Measurements from ENCODE around the gene PPP2R2D.

Gene PPP2R2D

DNA sequence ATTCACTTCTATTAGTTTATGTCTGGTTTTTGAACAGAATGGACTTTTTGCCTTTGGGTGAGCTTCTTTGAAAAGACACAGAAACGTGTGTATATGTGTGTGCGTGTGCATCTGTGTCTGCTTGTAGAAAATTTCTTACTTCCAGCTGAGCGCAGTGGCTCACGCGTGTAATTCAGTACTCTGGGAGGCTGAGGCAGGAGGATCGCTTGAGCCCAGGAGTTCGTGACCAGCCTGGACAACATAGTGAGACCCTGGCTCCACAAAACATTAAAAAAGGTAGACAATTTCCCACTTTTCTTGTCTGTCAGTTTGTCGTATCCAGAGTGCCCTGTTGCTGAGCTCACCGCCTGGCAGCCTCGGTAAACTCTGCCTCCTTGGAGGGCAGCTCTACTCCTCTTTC, 25.4 kb downstream of the PPP2R2D start:
- DNase-seq (ENCODE audit: extremely low read depth in 1 of 2, low read depth in 1 of 2): no peak

DNA sequence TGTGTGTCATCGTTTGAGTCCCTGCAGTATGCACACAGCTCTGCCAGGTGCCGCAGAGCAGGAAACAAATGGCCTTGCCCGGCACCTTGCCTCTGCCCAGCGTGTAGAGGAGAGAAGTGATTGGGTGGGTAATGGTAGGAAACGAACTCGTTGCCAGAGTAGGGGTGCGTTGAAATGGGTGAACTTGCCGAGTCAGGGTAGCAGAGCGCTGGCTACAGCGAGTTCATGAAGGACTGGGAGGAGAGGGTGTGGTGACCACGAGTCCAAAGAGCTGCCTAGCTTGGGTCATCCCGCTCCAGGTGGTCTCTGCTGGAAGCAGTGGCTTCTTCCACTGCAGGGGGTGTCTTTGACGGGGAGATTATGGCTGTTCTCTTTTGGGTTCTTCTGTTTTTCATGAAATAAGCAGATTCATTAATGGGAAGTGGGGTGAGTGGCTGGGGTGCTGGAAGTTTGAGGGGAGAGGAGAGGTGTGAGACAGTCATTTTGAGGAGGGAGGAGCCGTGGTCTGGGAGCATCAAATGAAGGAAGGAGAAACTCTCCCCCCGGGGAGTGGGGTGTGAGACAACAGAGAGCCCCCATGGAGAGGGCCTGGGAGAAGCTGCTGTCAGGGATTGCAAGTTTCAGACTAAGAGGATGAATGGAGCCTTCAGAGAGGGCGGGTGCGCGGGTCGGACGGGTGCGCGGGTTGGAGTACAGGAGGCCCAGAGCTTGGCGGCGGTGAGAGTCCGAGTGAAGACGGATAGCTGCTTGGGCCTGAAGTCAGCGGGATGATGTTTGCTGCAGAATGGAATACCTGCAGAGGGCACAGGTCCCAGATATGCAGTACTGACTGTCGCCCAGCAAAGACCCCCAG, 26.2 kb downstream of the PPP2R2D start:
- DNase-seq (ENCODE audit: extremely low read depth in 1 of 2, low read depth in 1 of 2): no peak

DNA sequence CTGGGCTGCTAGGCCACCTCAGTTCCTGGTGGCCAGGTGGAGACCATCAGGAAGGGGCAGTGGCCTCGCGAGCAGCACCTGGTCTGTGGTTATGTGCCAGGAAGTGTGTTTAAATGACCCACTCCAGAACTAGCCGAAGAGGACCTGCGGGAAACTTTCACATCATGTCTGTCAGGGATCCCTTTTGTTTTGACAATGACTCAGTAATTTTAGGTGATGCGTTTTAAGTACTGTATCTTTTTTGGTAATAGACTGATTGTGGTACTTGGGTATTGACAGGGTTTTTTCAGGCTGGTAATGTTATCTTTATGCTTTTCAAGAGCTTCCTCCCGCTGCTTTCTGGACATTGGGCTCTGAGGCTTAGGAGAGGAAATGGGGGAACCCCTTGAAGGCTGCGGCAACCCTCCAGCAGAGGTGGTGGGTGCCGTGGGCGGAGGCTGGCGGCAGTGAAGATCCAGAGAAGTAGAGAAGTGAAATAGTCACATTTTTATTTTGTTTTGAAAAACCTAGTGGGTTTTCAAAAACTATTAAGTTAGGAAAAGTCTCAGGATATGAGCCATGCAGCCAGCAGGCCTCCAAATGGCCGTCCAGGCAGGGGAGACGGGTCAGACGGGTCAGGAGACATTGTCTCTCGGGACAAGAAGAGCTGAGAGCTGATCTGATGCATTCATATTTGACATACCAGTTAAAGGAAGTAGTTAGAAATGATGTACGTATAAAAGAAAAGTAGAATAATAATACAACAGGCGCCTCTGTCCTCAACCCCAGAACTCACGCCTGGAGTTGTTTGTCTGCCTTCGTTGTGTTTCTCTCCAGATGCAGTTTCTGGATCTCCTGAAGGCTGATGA, 27.7 kb downstream of the PPP2R2D start:
- DNase-seq (ENCODE audit: extremely low read depth in 1 of 2, low read depth in 1 of 2): no peak

DNA sequence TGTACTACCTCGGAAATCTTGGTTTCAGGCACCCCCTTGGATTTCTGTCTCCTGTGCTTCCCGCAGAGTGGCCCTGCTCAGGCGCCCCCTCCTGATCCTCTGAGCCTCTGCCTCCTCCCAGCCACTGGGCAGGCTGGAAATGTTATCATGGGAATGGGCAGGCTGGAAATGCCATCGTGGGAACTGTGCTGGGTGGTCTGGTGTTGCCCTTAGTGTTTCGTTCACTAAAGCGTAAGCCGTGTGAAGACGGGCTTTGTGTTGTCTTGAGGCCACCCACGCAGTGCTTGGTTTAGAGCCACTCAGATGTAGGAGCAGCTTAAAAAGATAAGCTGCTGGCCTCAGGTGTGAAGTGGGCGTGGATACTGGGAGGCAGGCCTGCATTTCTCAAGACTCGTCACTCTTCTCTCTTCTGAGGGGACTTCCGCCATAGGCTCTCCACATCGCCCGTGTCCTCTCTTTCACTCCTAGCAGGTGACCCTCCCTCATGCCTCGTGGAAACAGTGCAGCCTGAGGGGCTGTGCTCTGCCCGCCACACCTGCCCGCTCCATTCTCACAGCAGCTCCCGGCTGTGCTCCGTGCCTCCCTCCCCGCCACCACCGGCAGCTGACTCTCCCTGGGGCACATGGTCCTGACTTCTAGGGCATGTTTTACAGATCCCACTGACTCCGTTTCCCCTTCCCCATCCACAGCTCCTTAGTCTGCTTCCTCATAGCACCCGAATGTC, 28.5 kb downstream of the PPP2R2D start:
- no peak for DNase-seq (ENCODE audit: extremely low read depth in 1 of 2, low read depth in 1 of 2)

DNA sequence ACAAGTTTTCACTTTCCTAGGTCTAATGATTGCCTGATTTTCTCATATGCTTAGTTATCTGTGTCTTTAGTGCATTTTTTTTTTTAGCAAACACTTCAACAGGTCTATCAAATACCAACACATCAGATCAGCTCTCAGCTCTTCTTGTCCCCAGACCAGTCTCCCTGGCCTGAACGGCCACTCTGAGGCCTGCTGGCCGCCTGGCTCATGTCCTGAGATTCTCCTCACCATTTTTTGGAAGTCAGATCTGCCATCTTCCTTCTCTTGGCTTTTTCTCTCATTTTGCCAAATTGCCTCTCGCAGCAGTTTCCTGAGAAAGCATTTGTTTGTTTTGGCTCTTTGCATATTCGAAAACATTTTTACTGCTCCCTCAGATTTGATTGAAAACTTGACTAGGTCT, 29.3 kb downstream of the PPP2R2D start:
- DNase-seq (ENCODE audit: extremely low read depth in 1 of 2, low read depth in 1 of 2): no peak

DNA sequence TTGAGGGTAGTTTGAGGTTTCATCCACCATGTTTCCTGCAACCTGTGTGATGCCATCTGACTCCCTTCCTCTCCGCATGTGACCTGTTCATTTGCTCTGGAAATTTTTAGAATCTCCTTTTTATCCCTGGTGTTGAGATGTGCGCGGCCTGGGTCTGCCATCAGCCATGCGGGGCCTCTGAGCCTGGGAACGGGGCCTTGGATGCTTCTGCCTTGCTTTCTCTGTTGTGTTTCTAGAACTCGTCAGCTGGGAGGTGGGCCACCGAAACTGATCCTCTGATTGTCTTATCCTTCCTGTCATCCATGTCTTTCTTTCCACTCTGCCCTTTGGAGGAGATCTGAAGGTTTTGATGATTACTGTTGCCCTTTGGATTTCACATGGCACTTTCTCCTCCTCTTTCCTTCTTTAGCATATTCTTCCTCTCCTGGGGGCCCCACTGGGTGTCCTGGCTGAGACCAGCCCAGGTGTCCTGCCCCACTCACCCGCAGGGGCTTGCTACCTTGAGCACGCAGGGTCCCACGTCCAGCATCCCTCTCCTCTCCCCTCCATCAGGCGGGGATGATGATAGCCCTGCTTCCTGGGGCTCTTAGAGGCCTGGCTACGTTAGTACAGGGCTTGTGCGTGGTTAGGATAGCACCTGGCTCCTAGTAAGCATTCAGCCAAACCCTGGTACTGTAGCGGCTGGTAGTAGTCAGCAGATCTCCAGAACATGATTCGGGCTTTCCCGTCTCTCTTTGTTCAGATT, 29.9 kb downstream of the PPP2R2D start:
- no peak for DNase-seq (ENCODE audit: extremely low read depth in 1 of 2, low read depth in 1 of 2)

DNA sequence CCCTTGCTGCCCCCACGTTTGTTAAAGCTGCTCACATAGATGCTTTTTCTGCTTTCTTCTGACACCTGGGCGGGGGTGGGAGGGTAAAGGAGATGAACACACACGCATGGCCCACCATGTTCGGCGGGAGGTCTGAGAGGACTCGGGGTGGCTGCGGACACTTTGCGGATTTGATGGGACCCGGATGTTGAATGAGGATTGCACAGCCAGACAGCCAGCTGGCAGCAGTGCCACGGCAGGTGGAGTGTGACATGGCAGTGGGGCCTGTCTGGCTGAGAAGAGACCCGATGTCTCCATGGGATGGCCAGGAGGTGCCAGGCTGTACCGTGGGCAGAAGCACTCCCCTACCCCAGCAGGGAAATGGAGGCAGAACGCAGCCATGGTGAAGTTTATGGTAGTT, 31.2 kb downstream of the PPP2R2D start:
- no peak for DNase-seq (ENCODE audit: extremely low read depth in 1 of 2, low read depth in 1 of 2)

DNA sequence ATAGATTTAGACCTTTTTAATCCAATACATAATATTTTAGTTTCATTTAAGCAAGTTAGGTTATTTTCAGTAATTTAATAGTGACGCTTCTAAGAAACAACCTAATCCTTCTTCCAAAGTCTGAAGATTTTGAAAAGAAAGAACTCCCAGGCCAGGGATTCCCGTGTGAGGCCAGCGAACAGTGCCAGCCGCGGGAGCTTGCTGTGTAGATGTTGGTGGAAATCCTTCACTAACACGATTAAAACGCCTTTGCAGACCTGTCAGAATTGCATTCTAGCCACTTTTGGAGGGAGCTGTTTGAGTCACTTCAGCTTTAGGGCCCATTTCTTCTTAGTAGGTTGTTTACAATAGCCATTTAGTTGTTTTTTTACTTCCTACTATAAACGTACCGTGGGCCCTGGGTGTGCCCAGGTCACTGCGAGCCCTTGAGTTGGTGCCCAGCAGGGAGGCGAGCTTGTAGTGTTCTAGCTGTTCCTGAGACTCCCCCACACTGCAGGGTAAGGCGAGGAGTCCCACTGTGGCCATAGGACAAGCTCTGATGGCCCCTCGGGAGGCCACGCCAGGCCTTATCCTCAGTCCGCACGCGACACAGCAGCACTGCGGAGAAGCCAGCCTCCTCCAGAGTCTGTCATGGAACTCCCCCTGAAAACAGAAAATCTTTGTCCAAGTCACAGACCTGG, 32.3 kb downstream of the PPP2R2D start:
- no peak for DNase-seq (ENCODE audit: extremely low read depth in 1 of 2, low read depth in 1 of 2)

DNA sequence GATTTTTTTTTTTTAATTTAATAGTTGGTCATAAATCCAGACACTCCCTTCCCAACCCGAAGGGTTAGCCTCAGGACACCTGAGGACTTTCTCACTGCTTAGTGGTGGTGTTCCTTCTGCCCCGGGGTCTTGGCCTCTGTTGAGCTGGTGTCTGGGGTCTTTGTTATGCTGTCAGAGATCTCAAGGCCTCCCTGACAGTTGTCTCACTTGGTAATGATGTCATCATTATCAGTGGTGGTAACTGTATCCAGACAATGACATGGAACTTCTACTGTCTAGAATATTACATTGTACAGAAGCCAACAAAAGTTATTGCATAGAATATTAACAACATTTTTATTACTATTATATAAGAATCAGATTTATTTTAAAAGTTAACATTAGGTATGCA, 32.9 kb downstream of the PPP2R2D start:
- no peak for DNase-seq (ENCODE audit: extremely low read depth in 1 of 2, low read depth in 1 of 2)

DNA sequence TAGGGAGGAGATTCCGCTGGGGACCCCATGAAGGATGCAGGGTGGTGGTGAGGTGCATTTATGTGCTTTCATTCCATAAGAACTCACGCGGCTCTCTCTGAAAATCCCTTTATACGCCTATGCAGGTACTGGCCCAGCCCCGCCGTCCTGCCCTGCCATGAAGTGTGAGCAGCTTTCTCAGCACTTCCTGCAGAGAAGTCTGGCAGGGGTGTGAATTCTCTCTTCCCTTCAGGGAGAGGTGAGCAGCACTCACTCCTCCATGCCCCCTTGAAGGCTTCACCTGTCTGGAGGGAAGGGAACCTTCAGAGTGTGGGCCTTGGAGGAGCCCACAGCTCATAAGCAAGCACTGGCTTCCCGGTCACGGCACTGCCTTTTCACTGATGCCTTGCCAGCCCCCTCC, 34.0 kb downstream of the PPP2R2D start:
- no peak for DNase-seq (ENCODE audit: extremely low read depth in 1 of 2, low read depth in 1 of 2)

DNA sequence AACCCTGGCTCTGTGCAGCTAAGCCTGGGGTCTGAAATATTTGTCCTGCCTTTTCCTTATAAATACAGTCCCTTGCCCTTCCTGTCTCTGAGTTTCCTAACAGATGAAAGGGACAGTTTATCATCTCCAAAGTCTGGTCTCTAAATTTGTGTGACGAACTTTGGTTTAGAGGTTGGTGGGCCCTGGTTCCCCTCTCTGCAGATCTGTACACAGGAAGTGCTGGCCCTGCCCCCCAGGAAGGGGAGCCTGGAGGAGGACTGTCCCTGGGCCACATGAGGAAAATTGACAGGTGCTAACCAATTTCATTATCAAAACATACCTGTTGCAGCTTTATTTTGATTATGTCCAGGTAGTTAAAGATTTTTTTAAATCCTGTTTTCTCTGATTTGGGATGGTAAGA, 34.5 kb downstream of the PPP2R2D start:
- DNase-seq (ENCODE audit: extremely low read depth in 1 of 2, low read depth in 1 of 2): no peak

DNA sequence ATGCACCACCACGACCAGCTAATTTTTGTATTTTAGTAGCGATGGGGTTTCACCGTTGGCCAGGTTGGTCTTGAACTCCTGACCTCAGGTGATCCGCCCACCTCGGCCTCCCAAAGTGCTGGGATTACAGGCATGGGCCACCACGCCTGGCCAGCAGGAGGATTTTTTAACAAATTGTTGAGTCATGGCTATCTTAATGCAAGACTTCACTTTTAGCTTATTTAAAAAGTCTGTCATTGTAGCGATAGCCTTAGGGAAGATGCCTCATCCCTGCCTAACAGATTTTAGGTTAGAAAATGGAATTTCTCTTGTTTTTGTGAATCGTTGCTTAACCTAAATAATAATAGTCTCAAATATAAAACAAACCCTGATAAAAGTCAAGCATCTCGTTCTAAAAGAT, 35.5 kb downstream of the PPP2R2D start:
- DNase-seq (ENCODE audit: extremely low read depth in 1 of 2, low read depth in 1 of 2): no peak

DNA sequence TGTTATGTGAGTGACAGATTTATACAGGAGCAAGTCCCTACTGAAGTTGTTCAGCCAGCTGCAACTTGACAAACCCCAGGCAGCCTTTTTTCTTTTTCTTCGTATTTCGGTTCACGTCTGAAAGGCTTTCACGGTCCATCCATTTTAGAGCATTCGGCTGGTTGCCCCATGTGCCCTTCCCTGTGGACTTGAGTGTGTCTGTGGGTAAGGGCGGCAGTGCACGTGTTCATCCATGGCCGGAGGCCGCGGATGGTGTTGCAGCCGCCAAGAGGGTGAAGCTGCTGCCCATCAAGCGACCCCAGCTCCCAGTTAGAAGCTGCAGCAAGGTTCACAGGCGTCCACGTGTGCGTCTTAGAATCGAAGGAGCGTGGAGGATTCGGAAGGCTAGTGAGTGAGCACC, 35.9 kb downstream of the PPP2R2D start:
- DNase-seq (ENCODE audit: extremely low read depth in 1 of 2, low read depth in 1 of 2): no peak

DNA sequence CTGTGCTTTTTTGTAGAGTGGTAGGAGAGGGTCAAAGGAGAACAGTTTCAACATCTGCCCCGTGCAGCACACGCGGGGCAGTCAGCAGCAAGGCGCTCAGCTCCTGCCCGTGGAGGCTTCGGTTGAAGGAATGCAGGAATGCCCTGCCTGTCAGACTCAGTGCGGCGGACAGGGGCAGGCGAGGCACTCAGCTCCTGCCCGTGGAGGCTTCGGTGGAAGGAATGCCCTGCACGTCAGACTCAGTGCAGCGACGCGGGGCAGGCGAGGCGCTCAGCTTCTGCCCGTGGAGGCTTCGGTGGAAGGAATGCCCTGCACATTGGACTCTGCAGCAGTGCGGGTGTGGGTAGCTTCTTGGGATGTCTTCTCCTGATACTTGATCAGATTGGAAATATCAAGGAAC, 37.0 kb downstream of the PPP2R2D start:
- no peak for DNase-seq (ENCODE audit: extremely low read depth in 1 of 2, low read depth in 1 of 2)

DNA sequence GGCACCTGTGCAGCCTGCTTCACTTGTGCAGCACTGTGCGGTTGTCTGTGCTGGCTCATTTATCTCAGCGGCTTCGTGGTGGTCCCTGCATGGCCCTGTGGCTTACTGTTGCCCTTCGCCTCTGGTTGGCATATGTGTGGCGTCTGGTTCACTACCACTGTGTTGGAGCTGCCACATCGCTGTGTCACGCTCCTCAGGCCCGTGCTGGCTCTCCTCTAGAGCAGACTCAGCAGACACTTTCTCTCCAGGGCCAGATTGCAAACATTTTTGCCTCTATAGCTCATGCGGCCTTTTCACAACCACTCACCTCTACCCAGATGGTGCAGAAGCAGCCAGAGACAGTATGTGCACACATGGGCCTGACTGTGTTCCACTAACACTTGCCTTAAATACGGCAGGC, 37.9 kb downstream of the PPP2R2D start:
- DNase-seq (ENCODE audit: extremely low read depth in 1 of 2, low read depth in 1 of 2): no peak

DNA sequence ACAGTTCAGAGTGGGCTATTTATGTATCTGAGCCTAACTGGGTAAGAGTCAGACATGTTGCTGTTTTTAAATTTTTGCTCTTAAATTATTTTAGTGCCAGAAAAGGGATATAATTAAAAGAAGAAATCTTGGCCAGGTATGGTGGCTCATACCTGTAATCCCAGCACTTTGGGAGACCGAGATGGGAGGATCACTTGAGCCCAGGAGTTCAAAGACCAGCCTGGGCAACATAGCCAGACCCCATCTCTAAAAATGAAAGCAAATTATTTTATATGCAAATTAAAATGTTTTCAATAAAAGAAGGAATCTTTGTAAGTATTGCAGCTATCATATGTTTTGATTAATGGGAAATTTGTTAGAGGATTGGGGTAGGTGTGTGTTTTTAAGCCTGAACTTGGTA, 41.6 kb downstream of the PPP2R2D start:
- no peak for DNase-seq (ENCODE audit: extremely low read depth in 1 of 2, low read depth in 1 of 2)

DNA sequence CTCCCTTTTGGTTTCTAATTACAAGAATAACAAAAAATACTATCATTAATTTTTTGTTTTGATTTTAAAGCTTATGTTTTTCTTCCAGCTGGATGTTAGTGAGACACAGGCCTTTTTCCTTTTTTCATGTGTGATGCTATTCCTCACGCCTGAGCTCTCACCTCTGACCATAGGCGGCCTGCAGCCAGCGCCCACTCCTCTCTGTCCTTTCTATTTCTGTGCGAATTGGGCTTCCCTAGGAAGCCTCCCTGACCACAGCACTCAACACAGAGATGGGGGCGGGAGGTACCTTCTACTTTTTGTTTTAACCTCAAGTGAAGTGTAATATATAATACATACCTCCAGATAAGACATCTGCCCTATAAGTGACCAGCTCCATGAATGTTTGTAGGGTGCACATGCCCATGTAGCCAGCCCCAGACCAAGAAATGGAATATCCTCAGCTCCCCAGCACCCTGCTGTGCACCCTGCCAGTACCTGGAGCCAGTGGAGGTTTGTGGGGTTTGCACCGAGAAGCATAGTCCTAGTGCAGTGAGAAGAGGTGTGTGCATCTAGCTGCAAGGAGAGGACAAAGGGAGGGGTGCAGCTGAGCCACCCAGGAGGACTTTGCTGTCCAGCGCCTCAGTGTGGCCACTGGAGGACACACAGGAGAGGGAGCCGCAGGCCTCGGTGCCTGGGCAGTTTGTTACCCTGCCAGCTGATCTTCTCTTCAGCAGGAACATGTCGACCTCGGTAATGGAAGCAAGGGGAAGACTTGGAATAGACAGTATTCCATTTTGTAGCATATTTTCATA, 42.4 kb downstream of the PPP2R2D start:
- DNase-seq (ENCODE audit: extremely low read depth in 1 of 2, low read depth in 1 of 2): no peak

DNA sequence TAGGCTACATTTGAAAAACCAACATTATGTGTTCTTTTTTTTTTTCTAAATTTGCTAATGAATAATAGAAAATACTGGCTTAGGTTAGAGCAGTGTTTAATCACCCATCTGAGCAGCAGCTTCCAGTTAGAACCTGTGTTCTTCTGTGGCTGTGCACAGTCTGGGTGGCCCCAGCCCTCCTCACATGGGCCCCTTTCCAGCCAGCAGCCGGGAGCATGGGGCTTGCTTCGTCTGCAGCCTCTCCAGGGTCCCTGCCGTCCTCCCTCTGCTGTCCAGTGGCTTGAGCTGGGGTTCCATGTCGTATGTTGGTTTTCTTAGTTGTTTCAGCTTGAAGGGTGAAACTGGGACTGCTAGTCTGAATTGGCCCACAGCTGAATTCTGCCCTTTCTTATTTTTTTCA, 43.6 kb downstream of the PPP2R2D start:
- DNase-seq (ENCODE audit: extremely low read depth in 1 of 2, low read depth in 1 of 2): no peak

DNA sequence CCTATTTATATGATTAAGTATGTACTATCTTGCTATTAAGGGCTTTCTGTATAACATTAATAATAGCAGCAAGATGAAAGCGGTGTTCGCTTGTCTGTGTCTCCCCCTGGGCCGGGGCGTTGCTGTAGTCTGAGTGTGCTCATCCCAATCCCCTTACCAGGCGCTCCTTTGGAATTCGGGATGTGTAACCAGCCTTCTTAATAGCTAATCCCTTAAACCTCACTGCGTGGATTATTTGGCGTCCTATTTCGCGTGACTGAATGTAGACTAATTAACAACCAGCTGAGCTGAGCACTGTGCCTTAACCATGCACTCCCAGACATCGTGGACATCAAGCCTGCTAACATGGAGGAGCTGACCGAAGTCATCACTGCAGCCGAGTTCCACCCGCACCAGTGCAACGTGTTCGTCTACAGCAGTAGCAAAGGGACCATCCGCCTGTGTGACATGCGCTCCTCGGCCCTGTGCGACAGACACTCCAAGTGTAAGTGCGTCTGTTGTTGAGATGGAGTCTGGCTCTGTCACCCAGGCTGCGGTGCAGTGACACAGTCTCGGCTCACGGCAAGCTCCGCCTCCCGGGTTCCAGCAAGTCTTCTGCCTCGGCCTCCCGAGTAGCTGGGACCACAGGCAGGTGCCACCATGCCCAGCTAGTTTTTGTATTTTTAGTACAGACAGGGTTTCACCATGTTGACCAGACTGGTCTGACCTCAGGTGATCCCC, 44.3 kb downstream of the PPP2R2D start:
- no peak for DNase-seq (ENCODE audit: extremely low read depth in 1 of 2, low read depth in 1 of 2)
